ENCODE measurements around the gene MED13. TPM values are rescaled to one million over a fixed set of nuclear protein-coding genes. Genes with fewer than 3 reads are reported as not detected.
"Not testable (repeated sequence)": the region's sequence is repeated elsewhere in the genome, so short reads cannot be mapped to it uniquely, and the experiment has no call there.

The MED13 gene
- total RNA-seq, 1 donor from 2014 or later: 51.4 TPM

DNA sequence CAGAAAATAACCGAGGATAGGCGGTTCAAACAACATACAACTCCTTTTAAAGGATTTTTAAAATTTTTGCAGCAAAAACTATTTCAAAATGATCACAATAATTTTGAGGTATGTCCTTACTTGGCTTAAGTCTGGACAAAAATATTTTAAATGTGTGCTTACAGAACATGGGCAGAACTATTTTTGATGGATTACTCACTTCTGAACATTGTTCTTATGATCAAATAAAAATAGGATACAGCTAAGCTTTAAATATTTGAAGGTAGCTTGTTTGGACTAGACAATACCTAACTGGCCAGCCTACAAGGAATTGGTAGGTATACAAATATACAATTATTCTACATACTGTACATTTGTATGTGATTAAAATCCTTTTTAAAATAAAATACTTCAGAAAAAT, 123.0 kb downstream of the MED13 start:
- H3K4me3 Mint-ChIP-seq (ENCODE audit: unreplicated experiment): no peak overlapping the region
- TF ChIP-seq, protein P1, sequence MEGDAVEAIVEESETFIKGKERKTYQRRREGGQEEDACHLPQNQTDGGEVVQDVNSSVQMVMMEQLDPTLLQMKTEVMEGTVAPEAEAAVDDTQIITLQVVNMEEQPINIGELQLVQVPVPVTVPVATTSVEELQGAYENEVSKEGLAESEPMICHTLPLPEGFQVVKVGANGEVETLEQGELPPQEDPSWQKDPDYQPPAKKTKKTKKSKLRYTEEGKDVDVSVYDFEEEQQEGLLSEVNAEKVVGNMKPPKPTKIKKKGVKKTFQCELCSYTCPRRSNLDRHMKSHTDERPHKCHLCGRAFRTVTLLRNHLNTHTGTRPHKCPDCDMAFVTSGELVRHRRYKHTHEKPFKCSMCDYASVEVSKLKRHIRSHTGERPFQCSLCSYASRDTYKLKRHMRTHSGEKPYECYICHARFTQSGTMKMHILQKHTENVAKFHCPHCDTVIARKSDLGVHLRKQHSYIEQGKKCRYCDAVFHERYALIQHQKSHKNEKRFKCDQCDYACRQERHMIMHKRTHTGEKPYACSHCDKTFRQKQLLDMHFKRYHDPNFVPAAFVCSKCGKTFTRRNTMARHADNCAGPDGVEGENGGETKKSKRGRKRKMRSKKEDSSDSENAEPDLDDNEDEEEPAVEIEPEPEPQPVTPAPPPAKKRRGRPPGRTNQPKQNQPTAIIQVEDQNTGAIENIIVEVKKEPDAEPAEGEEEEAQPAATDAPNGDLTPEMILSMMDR (IDR thresholded peaks at IDR 0.05; ENCODE audit: unreplicated experiment): no peak

DNA sequence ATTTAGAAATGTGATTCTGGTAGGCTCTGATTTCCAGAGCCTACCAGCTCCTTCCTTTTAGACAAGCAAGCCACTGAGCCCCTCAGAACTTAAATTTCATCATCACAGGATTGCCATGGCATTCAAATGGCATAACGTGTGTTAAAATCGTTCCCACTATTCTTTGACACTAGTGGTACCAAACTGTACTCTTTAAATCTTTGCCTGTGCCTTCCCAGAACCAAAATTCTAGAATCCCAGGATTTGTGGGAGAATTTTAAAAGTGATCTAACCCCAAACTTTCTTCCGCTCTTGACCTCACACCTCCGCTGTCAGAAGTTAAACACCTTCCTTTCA, 137.0 kb downstream of the MED13 start:
- Mint-ChIP-seq H3K4me1 (ENCODE audit: unreplicated experiment) (peaks cover 11% of the 10 kb centered on the region), H3K27me3 (ENCODE audit: unreplicated experiment) (no peaks in the 10 kb centered on the region), H3K27ac (ENCODE audit: unreplicated experiment) (peak overlapping the region; percentile 34), H3K9me3 (ENCODE audit: unreplicated experiment) (no peaks in the 10 kb centered on the region), H3K4me3 (ENCODE audit: unreplicated experiment) (peak overlapping the region; percentile 97), H3K36me3 (ENCODE audit: low read depth, unreplicated experiment) (no peaks in the 10 kb centered on the region)
- TF ChIP-seq, protein P1 (IDR thresholded peaks at IDR 0.05; ENCODE audit: unreplicated experiment): no peak
- DNase-seq (ENCODE audit: low spot score): no peak

More for the DNA sequence above, 123.0 kb downstream of the MED13 start:
- Mint-ChIP-seq H3K9me3 (ENCODE audit: unreplicated experiment) (no peaks in the 10 kb centered on the region), H3K27ac (ENCODE audit: unreplicated experiment) (no peak overlapping the region), H3K4me1 (ENCODE audit: unreplicated experiment) (no peaks in the 10 kb centered on the region), H3K27me3 (ENCODE audit: unreplicated experiment) (peaks cover 2% of the 10 kb centered on the region), H3K36me3 (ENCODE audit: low read depth, unreplicated experiment) (peaks cover 12% of the 10 kb centered on the region)
- DNase-seq (ENCODE audit: low spot score): no peak

DNA sequence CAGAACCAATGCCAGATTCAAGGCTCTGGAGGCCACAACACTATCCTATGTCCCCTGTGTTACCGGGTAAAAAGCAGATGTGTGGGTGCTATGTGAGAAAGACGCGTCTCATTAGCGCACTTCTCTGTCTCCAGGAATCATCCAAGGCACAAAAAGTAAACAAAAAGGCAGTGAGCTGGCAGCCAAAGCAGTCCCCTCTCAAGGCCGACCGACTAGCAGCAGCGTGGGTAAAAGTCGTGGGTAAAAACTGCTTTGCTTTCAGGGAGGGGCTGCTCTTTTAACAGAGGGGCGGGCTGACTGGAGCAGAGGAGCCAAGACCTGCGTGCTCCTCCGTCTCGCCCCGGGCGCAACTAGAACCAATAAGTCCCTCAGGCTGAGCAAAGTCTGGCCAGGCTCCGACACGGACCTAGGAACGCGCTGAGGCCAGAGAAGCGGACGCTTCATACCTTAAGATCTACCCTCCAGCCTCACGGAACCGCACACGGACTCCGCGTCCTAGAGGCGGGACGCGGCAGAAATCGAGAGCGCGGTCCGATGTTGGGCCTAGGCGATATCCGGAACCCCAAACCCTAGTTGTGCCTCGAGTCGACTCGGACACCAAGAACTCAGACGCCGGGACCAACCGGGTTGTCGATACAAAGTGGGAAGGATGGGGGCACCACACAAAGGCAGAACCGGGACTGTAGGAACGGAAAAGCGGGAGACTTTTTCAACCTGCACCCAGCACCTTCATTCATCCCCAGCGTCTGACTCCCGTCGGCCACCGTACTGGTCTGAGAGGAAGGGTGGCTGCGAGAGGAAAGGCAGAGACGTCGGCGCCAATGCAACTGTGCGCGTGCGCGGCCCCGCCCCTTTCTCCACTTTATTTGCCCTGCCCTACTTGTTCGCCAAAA, 137.6 kb downstream of the MED13 start, which contains the start of gene INTS2:
TSS of gene INTS2 (minus strand) at position 775 of the 893 bp plus-strand sequence. CDS start 1,338 bp downstream, outside the sequence.
- DNase-seq (ENCODE audit: low spot score): peak; percentile 92
- Mint-ChIP-seq H3K36me3 (ENCODE audit: low read depth, unreplicated experiment) (no peaks in the 10 kb centered on the region), H3K27ac (ENCODE audit: unreplicated experiment) (peak within 1 kb of the TSS; percentile 93), H3K27me3 (ENCODE audit: unreplicated experiment) (no peaks in the 10 kb centered on the region), H3K4me1 (ENCODE audit: unreplicated experiment) (peaks cover 11% of the 10 kb centered on the region), H3K9me3 (ENCODE audit: unreplicated experiment) (no peaks in the 10 kb centered on the region), H3K4me3 (ENCODE audit: unreplicated experiment) (peak within 1 kb of the TSS; percentile 97)
- TF ChIP-seq, protein P1 (IDR thresholded peaks at IDR 0.05; ENCODE audit: unreplicated experiment): no peak

DNA sequence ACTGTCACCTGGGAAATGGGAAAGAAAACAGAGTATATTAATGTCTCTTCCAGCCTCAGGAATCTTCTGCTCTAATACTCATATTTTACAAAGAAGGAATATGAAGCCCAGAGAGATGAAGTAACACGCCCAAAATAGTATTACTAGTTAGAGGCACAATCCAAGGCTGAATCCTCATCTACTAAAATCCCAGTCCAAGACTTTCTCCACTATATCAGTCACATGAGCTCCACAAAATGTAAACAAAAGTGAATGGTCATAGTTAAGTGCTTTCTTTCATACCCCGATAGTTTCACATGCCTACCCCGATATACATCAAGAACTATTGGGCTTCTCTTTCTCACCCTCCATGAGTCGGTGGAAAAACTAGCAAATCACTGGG, 138.3 kb downstream of the MED13 start:
- TF ChIP-seq, protein P1 (IDR thresholded peaks at IDR 0.05; ENCODE audit: unreplicated experiment): no peak
- Mint-ChIP-seq H3K4me1 (ENCODE audit: unreplicated experiment) (peaks cover 11% of the 10 kb centered on the region), H3K27ac (ENCODE audit: unreplicated experiment) (peak overlapping the region; percentile 93), H3K36me3 (ENCODE audit: low read depth, unreplicated experiment) (no peaks in the 10 kb centered on the region), H3K4me3 (ENCODE audit: unreplicated experiment) (peak overlapping the region; percentile 97), H3K27me3 (ENCODE audit: unreplicated experiment) (no peaks in the 10 kb centered on the region), H3K9me3 (ENCODE audit: unreplicated experiment) (no peaks in the 10 kb centered on the region)
- no peak for DNase-seq (ENCODE audit: low spot score)

DNA sequence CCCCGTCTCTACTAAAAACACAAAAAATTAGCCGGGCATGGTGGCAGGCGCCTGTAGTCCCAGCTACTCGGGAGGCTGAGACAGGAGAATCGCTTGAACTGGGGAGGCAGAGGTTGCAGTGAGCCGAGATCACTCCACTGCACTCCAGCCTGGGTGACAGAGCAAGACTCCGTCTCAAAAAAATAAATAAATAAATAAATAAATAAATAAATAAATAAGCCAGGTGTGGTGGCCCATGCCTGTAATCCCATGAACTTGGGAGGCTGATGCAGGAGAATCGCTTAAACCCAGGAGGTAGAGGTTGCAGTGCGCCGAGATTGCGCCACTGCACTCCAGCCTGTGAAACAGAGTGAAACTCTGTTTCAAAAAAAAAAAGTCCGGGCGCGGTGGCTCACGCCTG, 149.9 kb downstream of the MED13 start:
- not testable (repeated sequence) for H3K27me3 Mint-ChIP-seq (ENCODE audit: unreplicated experiment); DNase-seq (ENCODE audit: low spot score); H3K36me3 Mint-ChIP-seq (ENCODE audit: low read depth, unreplicated experiment); H3K9me3 Mint-ChIP-seq (ENCODE audit: unreplicated experiment); H3K4me3 Mint-ChIP-seq (ENCODE audit: unreplicated experiment); H3K4me1 Mint-ChIP-seq (ENCODE audit: unreplicated experiment); H3K27ac Mint-ChIP-seq (ENCODE audit: unreplicated experiment)

Data from endothelial cell (in vitro differentiated cells).